ENCODE measurements around the gene KL.

The KL gene

GRCh38 chr13:33072759-33073158, 56.5 kb downstream of the KL start:
- TF ChIP-seq TAF1 (IDR thresholded peaks at IDR 0.05; ENCODE audit: borderline replicate concordance, insufficient read depth, low read length) (no peak), POLR2AphosphoS5 (IDR thresholded peaks at IDR 0.05; ENCODE audit: low read depth, low read length) (no peak), REST (IDR thresholded peaks at IDR 0.05; ENCODE audit: insufficient read depth in 1 of 2, low read depth in 2 of 2, low read length in 2 of 2) (no peak), SIN3A (IDR thresholded peaks at IDR 0.05; ENCODE audit: borderline replicate concordance, insufficient read depth, low read length) (no peak), FOXP2 (optimal IDR thresholded peaks at IDR 0.05; ENCODE audit: borderline replicate concordance, extremely low read depth, extremely low read length, insufficient read depth) (no peak)

- TF ChIP-seq REST (IDR thresholded peaks at IDR 0.05; ENCODE audit: insufficient read depth in 1 of 2, low read depth in 2 of 2, low read length in 2 of 2) (no peak), SIN3A (IDR thresholded peaks at IDR 0.05; ENCODE audit: borderline replicate concordance, insufficient read depth, low read length) (no peak), FOXP2 (optimal IDR thresholded peaks at IDR 0.05; ENCODE audit: borderline replicate concordance, extremely low read depth, extremely low read length, insufficient read depth) (no peak), POLR2AphosphoS5 (IDR thresholded peaks at IDR 0.05; ENCODE audit: low read depth, low read length) (no peak)
These were observed 57.1 kb downstream of the KL start for GRCh38 chr13:33073338-33073737.

DNA sequence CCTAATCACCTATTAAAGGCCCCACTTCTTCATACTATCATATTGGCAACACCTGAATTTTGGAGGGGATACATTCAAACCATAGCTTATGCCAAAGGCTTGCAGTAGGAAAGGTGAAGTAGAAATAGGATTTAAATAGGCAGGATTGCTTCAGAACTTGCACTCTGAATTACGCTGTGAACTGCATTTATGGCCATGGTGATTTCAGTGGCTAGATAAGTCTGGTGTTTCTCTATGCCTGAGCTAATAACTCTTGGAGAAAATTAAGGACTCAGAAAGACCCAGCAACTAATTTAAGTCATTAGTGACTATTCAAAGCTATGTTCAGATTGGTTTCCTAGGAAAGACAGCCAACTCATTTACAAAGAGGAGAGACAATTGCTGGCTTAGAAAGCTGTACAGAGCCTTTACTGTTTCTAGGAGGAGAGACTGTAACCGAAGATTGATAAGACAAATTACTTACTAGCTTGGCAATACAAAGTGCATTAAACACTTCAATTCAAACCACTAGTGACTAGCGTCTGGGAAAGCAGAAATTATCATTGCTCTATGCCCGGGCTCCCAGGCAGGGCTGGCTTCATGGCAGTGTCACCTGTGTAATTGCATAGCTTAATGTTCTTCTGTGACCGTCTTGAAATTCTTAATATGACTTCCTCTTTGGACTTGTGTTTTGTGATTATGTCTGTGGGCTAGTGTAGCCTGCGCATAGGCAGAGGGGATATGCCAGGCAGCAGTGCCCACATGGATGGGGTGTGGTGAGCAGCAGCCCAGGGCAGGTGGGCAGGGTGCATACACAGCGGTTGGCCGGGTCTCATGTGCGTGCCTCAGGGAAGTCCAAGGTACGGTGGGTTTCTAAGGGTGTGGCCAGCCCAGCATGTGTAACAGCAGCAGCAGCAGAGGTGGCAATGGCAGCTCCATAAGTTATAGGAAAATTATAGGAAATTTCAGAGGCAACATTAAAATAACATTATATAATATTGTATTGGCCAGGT, 60.1 kb downstream of the KL start:
- no peak for TF ChIP-seq TAF1 (IDR thresholded peaks at IDR 0.05; ENCODE audit: borderline replicate concordance, insufficient read depth, low read length)
- TF ChIP-seq POLR2AphosphoS5 (IDR thresholded peaks at IDR 0.05; ENCODE audit: low read depth, low read length) = no peak
- TF ChIP-seq FOXP2 (optimal IDR thresholded peaks at IDR 0.05; ENCODE audit: borderline replicate concordance, extremely low read depth, extremely low read length, insufficient read depth) = no peak
- TF ChIP-seq REST (IDR thresholded peaks at IDR 0.05; ENCODE audit: insufficient read depth in 1 of 2, low read depth in 2 of 2, low read length in 2 of 2) = no peak

GRCh38 chr13:33078263-33078662, 62.0 kb downstream of the KL start:
- TF ChIP-seq REST (IDR thresholded peaks at IDR 0.05; ENCODE audit: insufficient read depth in 1 of 2, low read depth in 2 of 2, low read length in 2 of 2) (no peak), POLR2AphosphoS5 (IDR thresholded peaks at IDR 0.05; ENCODE audit: low read depth, low read length) (no peak), TAF1 (IDR thresholded peaks at IDR 0.05; ENCODE audit: borderline replicate concordance, insufficient read depth, low read length) (no peak), SIN3A (IDR thresholded peaks at IDR 0.05; ENCODE audit: borderline replicate concordance, insufficient read depth, low read length) (no peak), FOXP2 (optimal IDR thresholded peaks at IDR 0.05; ENCODE audit: borderline replicate concordance, extremely low read depth, extremely low read length, insufficient read depth) (no peak)

All from PFSK-1 (cell line).